ENCODE results near the gene TM6SF1.
"Not testable (repeated sequence)": the region's sequence is repeated elsewhere in the genome, so short reads cannot be mapped to it uniquely, and the experiment has no call there.

The TM6SF1 gene

DNA sequence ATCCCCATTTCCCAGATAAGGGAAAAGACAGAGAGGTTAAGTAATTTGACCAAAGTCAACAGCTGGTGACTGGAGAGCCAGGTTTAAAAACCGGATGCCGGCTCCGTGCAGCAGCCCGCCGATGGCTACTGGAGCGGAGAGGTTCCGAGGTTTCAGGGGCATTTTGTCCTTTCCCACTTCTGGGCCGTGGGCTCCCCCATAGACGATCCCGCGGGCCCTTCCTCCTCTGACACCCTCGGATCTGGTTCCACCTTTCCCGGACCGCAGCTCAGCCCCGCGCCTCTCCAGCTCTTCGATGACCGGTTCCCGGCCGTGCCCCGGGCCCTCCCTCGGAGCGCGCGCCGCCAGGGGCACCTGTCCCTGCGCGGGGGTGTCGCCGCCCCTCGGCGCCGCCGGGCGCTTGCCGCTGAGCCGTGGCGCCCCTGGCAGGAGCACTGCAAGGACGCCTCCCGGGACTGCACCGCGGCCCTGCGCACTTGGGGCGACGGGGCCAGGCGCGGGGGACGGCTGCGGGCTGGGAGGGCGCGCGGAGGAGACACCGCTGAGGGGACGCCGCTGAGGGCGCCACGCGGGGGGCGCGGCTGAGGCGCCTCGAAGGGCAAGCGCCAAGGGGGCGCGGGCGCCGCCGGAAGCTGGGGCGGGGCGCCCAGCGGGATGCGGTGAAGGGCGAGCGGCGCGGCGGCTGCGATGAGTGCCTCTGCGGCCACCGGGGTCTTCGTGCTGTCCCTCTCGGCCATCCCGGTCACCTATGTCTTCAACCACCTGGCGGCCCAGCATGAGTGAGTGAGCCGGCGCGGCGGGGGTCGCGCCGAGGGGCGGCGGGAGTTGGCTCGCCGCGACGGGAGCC lies at the start of gene TM6SF1:
TSS of gene TM6SF1 (plus strand) at position 652 of the 847 bp plus-strand sequence. CDS start at position 688, 36 bp downstream.
- no peak for DNase-seq (ENCODE audit: low read depth in 2 of 2)

DNA sequence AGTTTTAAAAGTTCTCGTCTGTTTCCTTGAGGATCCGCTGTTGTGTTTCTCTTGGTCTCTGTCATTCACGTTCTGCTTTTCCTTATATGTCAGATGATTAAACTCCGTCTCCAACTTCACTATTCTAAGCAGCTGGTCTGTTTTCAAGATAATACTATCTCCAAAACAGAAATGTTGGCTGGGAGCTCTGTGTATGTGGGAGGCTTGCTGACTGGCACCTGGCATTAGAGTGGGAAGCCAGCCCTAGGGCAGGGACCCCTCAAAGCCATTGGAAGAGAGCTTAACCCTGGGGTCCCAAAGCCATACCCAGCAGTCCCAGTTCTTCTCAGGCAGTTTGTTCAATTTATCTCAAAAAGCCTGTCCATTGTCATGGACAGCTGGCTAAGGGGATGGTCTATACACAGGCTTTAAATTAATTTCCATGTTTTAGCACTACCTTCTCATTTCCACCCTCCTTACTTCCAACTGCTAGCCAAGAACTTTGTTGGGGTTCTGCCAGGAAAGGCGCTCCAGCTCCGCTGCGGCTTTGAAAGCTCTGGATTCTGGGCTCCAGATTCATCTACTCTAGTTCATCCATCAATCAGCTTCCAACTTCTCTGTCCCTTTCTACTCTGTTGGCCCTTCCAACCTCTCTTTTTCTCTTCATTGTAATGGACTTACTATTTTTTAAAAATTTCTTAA lies 49.6 kb upstream of the TM6SF1 start:
- no peak for DNase-seq (ENCODE audit: low read depth in 2 of 2)

- no peak for DNase-seq (ENCODE audit: low read depth in 2 of 2)
Observed at GRCh38 chr15:83061680-83062079, 45.8 kb upstream of the TM6SF1 start.

DNA sequence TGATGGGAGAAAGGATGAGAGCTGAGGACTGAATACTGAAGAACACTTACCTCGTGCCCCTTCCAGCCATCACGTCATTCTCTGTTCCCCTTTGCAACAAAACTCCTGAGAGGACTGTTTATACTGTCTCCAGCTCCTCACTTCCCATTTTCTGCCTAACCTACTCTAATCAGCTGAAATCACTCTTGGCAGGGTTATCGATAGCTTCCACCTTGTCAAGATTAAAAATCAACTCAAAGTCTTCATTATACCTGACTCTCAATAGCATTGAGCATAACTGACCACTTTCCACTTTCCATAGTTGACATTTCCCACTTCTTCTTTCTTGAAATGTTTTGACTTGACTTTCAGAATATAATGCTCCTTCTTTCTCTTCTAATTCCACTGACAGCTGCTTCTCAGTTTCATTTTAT lies 44.7 kb upstream of the TM6SF1 start:
- DNase-seq (ENCODE audit: low read depth in 2 of 2): no peak

DNA sequence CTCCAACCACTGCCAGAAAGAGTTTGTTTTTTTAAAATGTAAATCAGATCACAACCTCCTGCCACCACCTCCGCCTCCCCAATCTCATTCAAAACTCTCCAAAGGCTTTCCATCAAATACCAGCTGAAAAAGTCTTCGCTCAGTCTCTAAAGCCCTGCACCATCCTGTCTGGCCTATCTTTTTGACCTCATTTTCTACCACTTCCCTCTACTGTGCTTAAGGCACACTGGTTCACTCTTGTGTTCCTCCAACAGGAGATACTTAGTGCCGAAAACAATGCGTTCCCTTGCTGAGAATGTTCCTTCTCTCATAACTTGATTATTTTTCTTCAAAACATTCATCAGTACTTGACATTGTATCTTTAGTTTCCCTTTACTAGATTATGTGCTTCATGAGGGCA lies 43.9 kb upstream of the TM6SF1 start:
- DNase-seq (ENCODE audit: low read depth in 2 of 2): no peak

DNA sequence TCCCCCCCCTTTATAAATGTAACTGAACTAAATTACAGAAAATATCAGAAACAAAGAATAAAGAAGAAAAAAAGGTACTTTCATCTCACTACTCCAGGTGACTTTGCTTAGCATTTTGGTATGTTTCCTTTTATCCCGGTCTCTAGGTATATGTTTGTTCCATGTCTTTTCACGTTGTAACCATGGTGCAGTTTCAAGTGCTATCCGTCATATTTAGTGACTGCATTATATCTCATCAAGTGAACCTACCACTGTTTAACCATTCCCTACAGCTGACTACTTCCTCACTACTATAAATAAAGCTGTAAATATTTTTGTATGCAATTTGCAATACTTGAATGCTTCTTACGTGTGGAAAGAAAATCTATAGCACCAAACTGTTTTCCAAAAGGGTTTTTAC lies 42.6 kb upstream of the TM6SF1 start:
- DNase-seq (ENCODE audit: low read depth in 2 of 2): no peak

GRCh38 chr15:83065431-83065830 lies 42.0 kb upstream of the TM6SF1 start:
- DNase-seq (ENCODE audit: low read depth in 2 of 2): no peak

DNA sequence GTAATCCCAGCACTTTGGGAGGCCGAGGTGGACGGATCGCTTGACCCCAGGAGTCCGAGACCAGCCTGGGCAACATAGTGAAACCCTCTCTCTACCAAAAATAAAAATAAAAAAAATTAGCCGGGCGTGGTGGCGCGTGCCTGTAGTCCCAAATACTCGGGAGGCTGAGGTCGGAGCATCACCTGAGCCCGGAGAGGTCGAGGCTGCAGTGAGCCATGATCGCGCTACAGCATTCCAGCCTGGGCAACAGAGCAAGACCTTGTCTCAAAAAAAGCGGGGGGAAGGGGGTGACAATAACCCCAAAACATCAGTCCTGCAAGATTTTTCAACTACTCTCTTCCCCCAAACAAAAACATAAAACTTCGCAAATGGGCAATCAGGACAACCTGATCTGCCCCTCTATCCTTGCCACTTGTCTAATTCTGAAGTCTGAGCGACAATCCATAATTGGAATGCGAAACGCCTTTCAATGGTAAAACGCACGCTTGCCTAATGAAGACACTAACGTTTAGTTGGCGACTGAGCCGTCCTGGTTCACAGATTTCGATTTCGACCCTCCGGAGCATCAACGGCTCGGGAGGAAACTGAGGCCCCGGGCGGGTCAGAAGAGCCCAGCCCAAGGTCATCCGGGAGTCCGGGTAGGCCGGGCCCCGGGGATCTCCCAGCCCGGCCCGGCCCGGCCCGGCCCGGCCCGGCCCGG lies 41.3 kb upstream of the TM6SF1 start:
- no peak for DNase-seq (ENCODE audit: low read depth in 2 of 2)

GRCh38 chr15:83066734-83067637 lies 40.5 kb upstream of the TM6SF1 start, which contains the start of gene BTBD1:
TSS of gene BTBD1 (minus strand) at chr15:83067252. CDS start at chr15:83067151, 101 bp downstream.
- peak; percentile 78 to 85 for DNase-seq (ENCODE audit: low read depth in 2 of 2)

DNA sequence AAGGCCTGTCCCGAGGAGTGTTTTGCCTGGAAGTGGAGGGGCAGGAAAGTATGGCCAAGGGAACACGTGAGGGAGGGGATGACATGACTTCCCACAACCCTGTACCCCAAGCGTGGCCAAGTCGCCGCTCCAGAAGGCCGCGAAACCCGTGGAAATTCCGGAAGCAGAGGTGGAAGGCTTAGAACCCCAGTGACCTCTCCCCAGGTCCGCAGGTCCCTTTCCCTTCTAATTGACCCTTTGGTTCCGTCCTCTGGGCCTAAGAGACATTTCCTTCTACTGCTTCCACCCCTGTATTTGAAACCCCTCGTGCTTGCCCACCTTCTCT lies 39.8 kb upstream of the TM6SF1 start:
- DNase-seq (ENCODE audit: low read depth in 2 of 2): no peak

DNA sequence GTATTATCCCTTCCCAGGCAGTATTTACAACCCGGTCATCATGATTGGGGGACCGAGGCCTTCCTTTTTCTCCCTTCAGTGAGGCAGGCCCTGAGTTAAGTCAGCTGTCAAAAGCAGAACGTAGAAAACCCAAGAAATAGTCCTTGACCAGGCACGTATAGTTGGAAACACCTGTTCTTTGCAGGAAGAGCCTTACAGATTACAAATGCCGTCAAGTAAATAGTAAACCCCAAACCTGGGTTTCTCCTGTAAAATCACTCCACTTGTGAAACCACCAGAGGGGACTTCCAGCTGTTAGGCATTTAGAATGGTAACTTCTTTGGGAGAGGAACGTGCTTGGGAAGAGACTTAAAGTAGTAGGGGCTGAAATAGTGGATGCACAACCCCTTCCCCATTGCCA lies 39.4 kb upstream of the TM6SF1 start:
- no peak for DNase-seq (ENCODE audit: low read depth in 2 of 2)

DNA sequence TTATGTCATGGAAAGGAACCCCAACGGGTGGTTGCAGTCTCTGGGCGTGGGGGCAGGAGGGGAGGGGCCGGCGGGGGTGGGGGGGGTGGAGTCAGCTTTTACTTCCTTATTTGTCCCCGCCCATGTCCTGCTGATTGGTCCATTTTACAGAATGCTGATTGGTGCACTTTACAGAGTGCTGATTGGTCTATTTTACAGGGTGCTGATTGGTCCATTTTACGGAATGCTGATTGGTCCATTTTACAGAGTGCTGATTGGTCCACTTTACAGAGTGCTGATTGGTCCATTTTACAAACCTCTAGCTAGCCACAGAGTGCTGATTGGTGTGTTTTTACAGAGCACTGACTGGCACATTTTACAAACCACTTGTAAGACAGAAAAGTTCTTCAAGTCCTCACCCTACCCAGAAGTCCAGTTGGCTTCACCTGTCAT lies 38.2 kb upstream of the TM6SF1 start:
- peak in 1 of 2 donors; percentile 14 for DNase-seq (ENCODE audit: low read depth in 2 of 2)

DNA sequence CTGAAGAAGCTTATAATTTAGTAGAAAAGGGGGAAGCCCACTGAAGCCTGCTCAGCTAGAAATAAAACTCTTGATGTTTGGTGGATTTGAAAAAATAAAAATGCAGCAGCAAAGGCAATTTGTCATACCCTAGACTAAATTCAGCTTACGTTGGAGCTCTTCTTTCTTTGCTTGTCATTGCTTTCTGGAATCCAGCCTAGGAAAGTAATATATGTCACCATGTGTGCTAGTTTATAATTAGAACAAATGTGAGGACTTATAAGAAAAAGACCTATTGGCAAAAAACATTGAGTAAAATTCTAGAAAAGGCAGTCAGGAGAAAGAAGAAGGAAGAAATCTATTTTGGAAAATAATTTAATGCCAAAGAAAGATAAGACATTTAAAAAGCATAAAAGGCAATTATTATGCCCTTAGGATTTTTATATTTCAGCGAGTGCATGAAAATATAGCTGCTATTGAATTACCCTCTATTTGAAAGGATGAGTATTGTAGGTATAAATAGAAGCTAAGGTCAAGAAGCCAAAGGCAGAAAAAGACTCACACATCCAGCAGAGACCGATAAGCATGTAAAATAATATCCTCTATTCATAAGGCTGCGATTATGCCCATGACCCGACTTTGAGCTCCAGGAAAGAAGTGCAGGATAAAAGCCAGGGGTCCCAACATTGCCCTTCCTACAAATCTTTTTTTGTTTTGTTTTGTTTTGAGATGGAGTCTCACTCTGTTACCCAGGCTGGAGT lies 29.8 kb upstream of the TM6SF1 start:
- no peak for DNase-seq (ENCODE audit: low read depth in 2 of 2)

DNA sequence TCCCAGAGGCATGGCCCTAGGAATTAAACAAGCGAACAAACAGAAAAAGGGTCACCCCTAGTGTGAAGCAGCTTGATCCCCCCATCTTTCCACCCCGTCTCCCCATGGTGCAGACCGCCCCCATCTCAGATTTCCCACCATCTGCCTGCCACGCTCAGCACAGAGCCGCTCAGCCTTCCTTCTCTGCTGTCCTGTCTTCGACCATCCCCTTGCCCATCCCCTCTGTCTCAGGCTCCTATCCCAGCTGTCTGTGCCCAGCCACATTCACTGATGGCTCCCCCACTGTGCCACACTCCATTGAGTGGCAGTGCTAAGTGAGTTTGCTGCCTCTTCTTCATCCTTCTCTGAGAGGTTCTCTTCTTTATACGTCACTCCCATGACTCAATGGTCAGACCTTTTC lies 28.7 kb upstream of the TM6SF1 start:
- DNase-seq (ENCODE audit: low read depth in 2 of 2): no peak

GRCh38 chr15:83081256-83082014 lies 26.0 kb upstream of the TM6SF1 start:
- DNase-seq (ENCODE audit: low read depth in 2 of 2): no peak

GRCh38 chr15:83082730-83083386 lies 24.6 kb upstream of the TM6SF1 start:
- no peak for DNase-seq (ENCODE audit: low read depth in 2 of 2)

DNA sequence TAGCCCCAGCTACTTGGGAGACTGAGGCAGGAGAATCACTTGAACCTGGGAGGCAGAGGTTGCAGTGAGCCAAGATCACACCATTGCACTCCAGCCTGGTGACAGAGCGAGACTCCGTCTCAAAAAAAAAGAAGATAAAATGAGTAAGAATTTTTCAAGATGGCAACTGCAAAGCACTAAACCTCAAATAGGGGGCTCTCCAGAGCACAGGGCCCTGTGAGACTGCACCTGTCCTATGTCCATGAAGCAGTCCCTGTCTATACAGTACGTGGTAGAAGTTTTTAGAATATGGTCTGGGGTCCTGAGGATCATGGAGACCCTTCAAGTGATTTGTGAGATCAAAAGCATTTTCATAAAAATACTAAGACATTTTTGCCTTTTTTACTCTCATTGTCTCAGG lies 22.0 kb upstream of the TM6SF1 start:
- DNase-seq (ENCODE audit: low read depth in 2 of 2): not testable (repeated sequence)

GRCh38 chr15:83085864-83086552 lies 21.4 kb upstream of the TM6SF1 start:
- DNase-seq (ENCODE audit: low read depth in 2 of 2): not testable (repeated sequence)

- DNase-seq (ENCODE audit: low read depth in 2 of 2): no peak
Observed at GRCh38 chr15:83087576-83087975, 19.9 kb upstream of the TM6SF1 start.
